Measurements from ENCODE around the gene CCL27.

- no peak for TF ChIP-seq CTCF (IDR thresholded peaks at IDR 0.05; ENCODE audit: low read depth, low read length, poor library complexity, severe bottlenecking)
- TF ChIP-seq EZH2phosphoT487 (IDR thresholded peaks at IDR 0.05; ENCODE audit: borderline replicate concordance, low read length) = no peak
These were observed 37.3 kb downstream of the CCL27 start for GRCh38 chr9:34625186-34625486.
